H1 (cell line): ENCODE measurements around the gene MTCH1. TPM values are rescaled to one million over a fixed set of nuclear protein-coding genes. Genes with fewer than 3 reads are reported as not detected.

ENCODE experiments used
- CTCF ChIA-PET: fragments of 300-600 bp; sonication (Branson Sonifier 250); formaldehyde crosslinking; loops from one replicate; lab custom pipeline; 2021; ENCODE audit not compliant: partially characterized antibody; lab: Charles Lee
- POLR2A ChIA-PET: fragments of 300-600 bp; sonication (Branson Sonifier 250); formaldehyde crosslinking; loops from one replicate; lab custom pipeline; 2021; ENCODE audit warnings: inconsistent platforms; ENCODE audit not compliant: partially characterized antibody; lab: Charles Lee
- DNase-seq, 2 experiments: peaks; one replicate each; pipeline versions ENCODE4 v3.0.0 to v3.0.0-alpha.2; 2010 to 2022; ENCODE audit warnings: low spot score in 2 of 2, low read depth in 1 of 2, mixed read lengths in 1 of 2
- FAIRE-seq: peaks from 2 replicates; lab custom pipeline; 2011; peaks lifted over from hg19 to GRCh38; lab: Jason Lieb, UNC
- H2AFZ ChIP-seq: 2 replicates; pipeline ENCODE4 v1.8.1; 2012; ENCODE audit warnings: low read length, inconsistent platforms
- H2AK5ac ChIP-seq: 2 replicates; pipeline ENCODE4 v1.6.1; 2013; ENCODE audit warnings: low read depth, low read length
- H2BK120ac ChIP-seq: replicated peaks from 2 replicates; pipeline ENCODE3; 2013; ENCODE audit warnings: low read depth, low read length, inconsistent platforms
- H2BK12ac ChIP-seq: 2 replicates; pipeline ENCODE4 v1.6.1; 2013; ENCODE audit warnings: low read depth, low read length
- H2BK15ac ChIP-seq: 2 replicates; pipeline ENCODE4 v1.6.1; 2013; ENCODE audit warnings: low read length
- H2BK20ac ChIP-seq: 2 replicates; pipeline ENCODE4 v1.6.1; 2013; ENCODE audit warnings: low read length
- H2BK5ac ChIP-seq: 2 replicates; pipeline ENCODE4 v1.6.1; 2013; ENCODE audit warnings: low read depth, low read length
- H3K14ac ChIP-seq: 2 replicates; pipeline ENCODE4 v1.6.1; 2013; ENCODE audit warnings: inconsistent platforms; ENCODE audit not compliant: insufficient read length
- H3K18ac ChIP-seq: 2 replicates; pipeline ENCODE4 v1.6.1; 2013; ENCODE audit warnings: low read length; ENCODE audit errors: extremely low read depth
- H3K23ac ChIP-seq: 2 replicates; pipeline ENCODE4 v1.6.1; 2013; ENCODE audit warnings: inconsistent platforms; ENCODE audit not compliant: insufficient read length
- H3K23me2 ChIP-seq: 2 replicates; pipeline ENCODE4 v1.6.1; 2013; ENCODE audit warnings: low read depth, low read length
- H3K27ac ChIP-seq: 2 replicates; pipeline ENCODE4 v1.6.1; 2011; ENCODE audit warnings: low read depth, low read length, inconsistent platforms
- H3K27me3 ChIP-seq, 4 experiments: replicated peaks in 1 of 4; 1 replicate in 1 of 4; 2 replicates in 3 of 4; pipeline versions ENCODE4 v1.6.1 to v1.8.1; 2011 to 2013; ENCODE audit warnings: low read length in 3 of 4, mild to moderate bottlenecking in 3 of 4, inconsistent platforms in 2 of 4, mixed read lengths in 2 of 4, moderate library complexity in 1 of 4; ENCODE audit not compliant: control insufficient read depth in 3 of 4, insufficient read depth in 3 of 4; ENCODE audit errors: extremely low read depth in 1 of 4
- H3K36me3 ChIP-seq, 4 experiments: 2 replicates each; pipeline versions ENCODE4 v1.6.1 to v1.8.1; 2011 to 2013; ENCODE audit warnings: mild to moderate bottlenecking in 4 of 4, low read length in 3 of 4, moderate library complexity in 2 of 4, control low read depth in 1 of 4, inconsistent platforms in 1 of 4; ENCODE audit not compliant: insufficient read depth in 4 of 4, control insufficient read depth in 2 of 4
- H3K4ac ChIP-seq: replicated peaks from 2 replicates; pipeline ENCODE3; 2013; ENCODE audit warnings: low read length, low read depth, mixed read lengths, inconsistent platforms; ENCODE audit not compliant: insufficient read length
- H3K4me1 ChIP-seq, 4 experiments: replicated peaks in 1 of 4; 1 replicate in 1 of 4; 2 replicates in 3 of 4; pipeline versions ENCODE4 v1.6.1 to v1.8.1; 2011 to 2013; ENCODE audit warnings: low read length in 3 of 4, inconsistent platforms in 2 of 4, mixed read lengths in 1 of 4; ENCODE audit not compliant: insufficient read depth in 4 of 4, control insufficient read depth in 3 of 4
- H3K4me2 ChIP-seq, 2 experiments: 2 replicates each; pipeline versions ENCODE4 v1.6.1 to v1.8.1; 2011 to 2013; ENCODE audit warnings: low read depth in 2 of 2, low read length in 2 of 2, control low read depth in 1 of 2, inconsistent platforms in 1 of 2, mild to moderate bottlenecking in 1 of 2; ENCODE audit not compliant: insufficient read depth in 1 of 2
- H3K4me3 ChIP-seq, 4 experiments: fragments of 200-600, 300-600 bp in 1 of 4; sonication (generic), shearing (Covaris generic), sonication (Bioruptor Twin) in 1 of 4; 2 replicates each; pipeline versions ENCODE4 v1.5.1 to v1.8.1; 2011 to 2016; ENCODE audit warnings: low read length in 4 of 4, low read depth in 3 of 4, control low read depth in 2 of 4, inconsistent platforms in 2 of 4, mild to moderate bottlenecking in 2 of 4, mixed read lengths in 1 of 4, moderate library complexity in 1 of 4; ENCODE audit not compliant: insufficient read depth in 2 of 4; ENCODE audit errors: extremely low read depth in 1 of 4
- H3K56ac ChIP-seq: replicated peaks from 2 replicates; pipeline ENCODE3; 2013; ENCODE audit warnings: low read depth, mild to moderate bottlenecking, mixed read lengths, low read length, inconsistent platforms; ENCODE audit not compliant: insufficient read length
- H3K79me1 ChIP-seq: 2 replicates; pipeline ENCODE4 v1.6.1; 2013; ENCODE audit warnings: low read depth, low read length, control low read depth
- H3K79me2 ChIP-seq, 2 experiments: 2 replicates each; pipeline versions ENCODE4 v1.6.1 to v1.8.1; 2012 to 2013; ENCODE audit warnings: low read length in 2 of 2, mild to moderate bottlenecking in 2 of 2, inconsistent platforms in 1 of 2; ENCODE audit not compliant: insufficient read depth in 2 of 2, control insufficient read depth in 1 of 2
- H3K9ac ChIP-seq, 4 experiments: replicated peaks in 1 of 4; 1 replicate in 1 of 4; 2 replicates in 3 of 4; pipeline versions ENCODE4 v1.6.1 to v1.8.1; 2011 to 2013; ENCODE audit warnings: low read depth in 3 of 4, low read length in 3 of 4, control low read depth in 2 of 4, mild to moderate bottlenecking in 2 of 4, moderate library complexity in 2 of 4, inconsistent platforms in 1 of 4; ENCODE audit errors: extremely low read depth in 1 of 4
- H3K9me3 ChIP-seq, 2 experiments: 2 replicates each; pipeline versions ENCODE4 v1.6.1 to v1.8.1; 2012 to 2013; ENCODE audit warnings: mild to moderate bottlenecking in 2 of 2, moderate library complexity in 2 of 2, control low read depth in 1 of 2, inconsistent platforms in 1 of 2, low read depth in 1 of 2, low read length in 1 of 2, mixed read lengths in 1 of 2; ENCODE audit not compliant: insufficient read depth in 2 of 2
- H4K20me1 ChIP-seq, 2 experiments: replicated peaks in 1 of 2; 2 replicates each; pipeline versions ENCODE3 to v1.8.1; 2011 to 2013; ENCODE audit warnings: inconsistent platforms in 2 of 2, low read length in 2 of 2, mild to moderate bottlenecking in 1 of 2; ENCODE audit not compliant: insufficient read depth in 2 of 2, control insufficient read depth in 1 of 2
- H4K5ac ChIP-seq: 2 replicates; pipeline ENCODE4 v1.6.1; 2013; ENCODE audit warnings: low read length, low read depth, mixed read lengths, inconsistent platforms; ENCODE audit not compliant: insufficient read length
- H4K8ac ChIP-seq: 2 replicates; pipeline ENCODE4 v1.8.0; 2013; ENCODE audit warnings: mild to moderate bottlenecking, moderate library complexity, low read length, inconsistent platforms; ENCODE audit not compliant: insufficient read depth; ENCODE audit errors: extremely low read depth
- H4K91ac ChIP-seq: replicated peaks from 2 replicates; pipeline ENCODE3; 2013; ENCODE audit warnings: low read length, mixed read lengths, inconsistent platforms; ENCODE audit not compliant: insufficient read length
- ATF2 ChIP-seq: IDR thresholded peaks from 2 replicates; pipeline ENCODE4 v1.6.1; 2012; ENCODE audit warnings: low read length, inconsistent platforms
- HDAC2 ChIP-seq, 2 experiments: fragments of 300-600 bp in 1 of 2; sonication (generic) in 1 of 2; IDR thresholded peaks; 2 replicates each; pipeline ENCODE4 v1.6.1; 2011 to 2012; ENCODE audit warnings: low read depth in 2 of 2, low read length in 2 of 2, mild to moderate bottlenecking in 2 of 2, moderate library complexity in 2 of 2, borderline replicate concordance in 1 of 2, inconsistent platforms in 1 of 2
- KDM1A ChIP-seq: fragments of 200-600, 300-600 bp; sonication (generic); IDR thresholded peaks from 2 replicates; pipeline ENCODE4 v1.7.1; 2016; ENCODE audit warnings: mild to moderate bottlenecking, low read length, borderline replicate concordance
- RAD21 ChIP-seq, 2 experiments: IDR thresholded peaks in 1 of 2; conservative IDR thresholded peaks in 1 of 2; 2 replicates each; pipeline ENCODE4 v1.6.1; 2011; ENCODE audit warnings: low read depth in 2 of 2, low read length in 2 of 2, improper control_type of control experiment in 1 of 2, inconsistent platforms in 1 of 2, mild to moderate bottlenecking in 1 of 2, moderate library complexity in 1 of 2
- SIRT6 ChIP-seq: IDR thresholded peaks from one replicate; pipeline ENCODE4 v1.7.1; 2012; ENCODE audit warnings: low read length, inconsistent platforms
- TCF12 ChIP-seq: IDR thresholded peaks from 2 replicates; pipeline ENCODE4 v1.6.1; 2011; ENCODE audit warnings: low read depth, mild to moderate bottlenecking, low read length
- WGBS, 2 experiments: shearing (Covaris generic) in 1 of 2; methylation state at CpG; one replicate each; pipeline versions ENCODE4 v1.1.6 to v1.1.7; 2013 to 2015; ENCODE audit warnings: low lambda C conversion rate in 2 of 2, mixed read lengths in 2 of 2, inconsistent platforms in 1 of 2, low coverage in 1 of 2, missing lambda C conversion rate in 1 of 2; ENCODE audit not compliant: insufficient replicate concordance in 2 of 2, insufficient coverage in 1 of 2, insufficient read length in 1 of 2; ENCODE audit errors: extremely low coverage in 1 of 2, missing lambda C conversion rate in 1 of 2; 5-methylcytosine and 5-hydroxymethylcytosine counted together
- polyA plus RNA-seq, 7 experiments: library from polyadenylated mRNA; depleted of rRNA in 3 of 7; stranded (reverse) in 5 of 7; unstranded in 2 of 7; fragments of >200 nt in 5 of 7; fragments of 200-250 nt in 2 of 7; gene quantifications; 1 replicate in 5 of 7; 2 replicates in 1 of 7; 4 replicates in 1 of 7; pipeline versions ENCODE4 v1.2.1 to v1.2.3, GENCODE V29; 2011 to 2013; ENCODE audit warnings: missing spikeins in 2 of 7, mixed read lengths in 2 of 7
- total RNA-seq: library from RNA; stranded (reverse); fragmentation: NEBNext Ultra II Directional; extraction: Animal tissue kit (Norgen Biotek cat#: 25700); gene quantifications from 2 replicates; pipeline ENCODE4 v1.2.1, GENCODE V29; 2021
- TF ChIP-seq, protein P1 (sequence below): IDR thresholded peaks from 2 replicates; pipeline ENCODE4 v1.6.1; 2011; ENCODE audit warnings: low read depth, mild to moderate bottlenecking, low read length; ENCODE audit not compliant: insufficient read depth

The MTCH1 gene
- total and polyA plus RNA-seq, 2 of the 8 experiments (the other 6 are each of a cell fraction or from before 2014, with no cell fraction given): 169 to 214 TPM

GRCh38 chr6:37030599-37030998, 44.6 kb upstream of the MTCH1 start:
- H4K5ac ChIP-seq: no peak overlapping the region
- H3K23ac ChIP-seq: no peak overlapping the region
- no peaks in the 10 kb centered on the region for H3K4me1 ChIP-seq
- no peak overlapping the region for H2BK5ac ChIP-seq
- no peaks in the 10 kb centered on the region for H3K27me3 ChIP-seq
- no peak overlapping the region for H2AK5ac ChIP-seq
- FAIRE-seq: no peak
- H4K91ac ChIP-seq: no peak overlapping the region
- ChIA-PET CTCF (interaction anchor here (0.8 to 28.1 kb wide), 12 partner anchors 11 to 272 kb away, joined by 3 to 866 read pairs (median 10); partner anchors contain the start of gene PIM1), POLR2A (interaction anchor here (1.1 kb wide), 1 partner anchor 79 kb away, joined by 3 read pairs; no protein-coding TSS in a partner anchor)
- WGBS, 2 experiments: 83% methylated on average over 2 of the region's 2 CpGs; no CpG with 5 or more reads in 1 of the 2 experiments
- H3K9me3 ChIP-seq: peaks cover 0 to 9% of the 10 kb centered on the region in 2 experiments; a peak in 2 of 4 replicates
- H3K56ac ChIP-seq: no peak overlapping the region
- H3K23me2 ChIP-seq: no peaks in the 10 kb centered on the region
- no peak overlapping the region for H2BK15ac ChIP-seq
- H3K4me2 ChIP-seq: no peak overlapping the region
- H3K79me2 ChIP-seq: no peaks in the 10 kb centered on the region
- no peak overlapping the region for H2BK20ac ChIP-seq
- H3K4ac ChIP-seq: no peak overlapping the region
- no peak overlapping the region for H3K27ac ChIP-seq
- no peaks in the 10 kb centered on the region for H3K79me1 ChIP-seq
- H4K20me1 ChIP-seq: no peaks in the 10 kb centered on the region
- no peak overlapping the region for H2BK120ac ChIP-seq
- no peak overlapping the region for H3K9ac ChIP-seq
- no peak overlapping the region for H3K4me3 ChIP-seq
- H3K36me3 ChIP-seq: no peaks in the 10 kb centered on the region
- H3K18ac ChIP-seq: no peak overlapping the region
- no peak overlapping the region for H4K8ac ChIP-seq
- no peak for DNase-seq
- H3K14ac ChIP-seq: no peak overlapping the region
- H2AFZ ChIP-seq: no peak overlapping the region
- H2BK12ac ChIP-seq: no peak overlapping the region
- TF ChIP-seq SIRT6 (no peak), TCF12 (no peak), RAD21 (IDR thresholded peaks at IDR 0.05 in 1 of 2, conservative IDR thresholded peaks at IDR 0.05 in 1 of 2; ENCODE audit: low read depth in 2 of 2, low read length in 2 of 2) (no peak), HDAC2 (IDR thresholded peaks at IDR 0.05; ENCODE audit: borderline replicate concordance in 1 of 2, low read depth in 2 of 2, low read length in 2 of 2) (peak in 1 of 2 experiments; percentile 89; a peak in 1 of 4 replicates), ATF2 (no peak), KDM1A (peak; percentile 98)
- TF ChIP-seq, protein P1, sequence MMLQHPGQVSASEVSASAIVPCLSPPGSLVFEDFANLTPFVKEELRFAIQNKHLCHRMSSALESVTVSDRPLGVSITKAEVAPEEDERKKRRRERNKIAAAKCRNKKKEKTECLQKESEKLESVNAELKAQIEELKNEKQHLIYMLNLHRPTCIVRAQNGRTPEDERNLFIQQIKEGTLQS: no peak
